DOHH2 (cell line): ENCODE results near the gene NRGN.

Source experiments
- CTCF ChIP-seq: fragments of 200-600 bp; sonication (generic); IDR thresholded peaks from one replicate; pipeline ENCODE4 v1.5.1; 2014; ENCODE audit warnings: antibody characterized with exemption, mild to moderate bottlenecking, low read depth, low read length; ENCODE audit not compliant: poor library complexity, severe bottlenecking
- EZH2phosphoT487 ChIP-seq: fragments of 200-600 bp; sonication (generic); IDR thresholded peaks from 2 replicates; pipeline ENCODE4 v1.6.1; 2017; ENCODE audit warnings: borderline replicate concordance, mild to moderate bottlenecking, antibody characterized with exemption, low read length, moderate library complexity, mixed read lengths

GRCh38 chr11:124712392-124712791 lies 27.4 kb upstream of the NRGN start:
- TF ChIP-seq CTCF = no peak
- no peak for TF ChIP-seq EZH2phosphoT487
